PC-9 (cell line): ENCODE measurements around the gene PDE4D. TPM values are rescaled to one million over a fixed set of nuclear protein-coding genes. Genes with fewer than 3 reads are reported as not detected.

Experiments used
- BruUV-seq: library from RNA; stranded (reverse); fragments of 400-500 nt; replicated peaks from 2 replicates; lab custom pipeline; 2021; lab: Mats Ljungman, UMichigan
- CTCF ChIA-PET: fragments of 300-600 bp; sonication (Branson Sonifier 250); formaldehyde crosslinking; loops from one replicate; lab custom pipeline; 2022; ENCODE audit warnings: antibody characterized with exemption; lab: Charles Lee
- POLR2A ChIA-PET: fragments of 300-600 bp; sonication (Branson Sonifier 250); formaldehyde crosslinking; loops from one replicate; lab custom pipeline; 2022; ENCODE audit warnings: antibody characterized with exemption; ENCODE audit not compliant: unreplicated experiment; lab: Charles Lee
- DNase-seq, 2 experiments: peaks; one replicate each; pipeline versions ENCODE4 v3.0.0 to v3.0.0-alpha.2; 2015 to 2022; ENCODE audit warnings: mixed read lengths in 1 of 2
- H2AFZ ChIP-seq: fragments of 200-600 bp; sonication (generic); 2 replicates; pipeline ENCODE4 v1.8.1; 2017; ENCODE audit warnings: antibody characterized with exemption
- H3F3A ChIP-seq: fragments of 200-600 bp; sonication (generic); 2 replicates; pipeline ENCODE4 v1.8.1; 2017; ENCODE audit warnings: antibody characterized with exemption, mild to moderate bottlenecking, low read depth; ENCODE audit not compliant: insufficient read depth
- H3K27ac ChIP-seq: fragments of 200-600 bp; sonication (generic); 2 replicates; pipeline ENCODE4 v1.6.1; 2016; ENCODE audit warnings: mixed run types
- H3K27me3 ChIP-seq: fragments of 200-600 bp; sonication (generic); 2 replicates; pipeline ENCODE4 v1.6.1; 2016; ENCODE audit warnings: low read depth, mixed run types; ENCODE audit not compliant: insufficient read depth
- H3K36me3 ChIP-seq: fragments of 200-600 bp; sonication (generic); 2 replicates; pipeline ENCODE4 v1.6.1; 2016; ENCODE audit warnings: low read depth, mixed run types
- H3K4me1 ChIP-seq: fragments of 200-600 bp; sonication (generic); replicated peaks from 2 replicates; pipeline ENCODE4 v1.6.1; 2016; ENCODE audit warnings: mixed run types; ENCODE audit not compliant: insufficient read depth
- H3K4me2 ChIP-seq: fragments of 200-600 bp; sonication (generic); 2 replicates; pipeline ENCODE4 v1.6.1; 2017; ENCODE audit warnings: mixed run types
- H3K4me3 ChIP-seq: fragments of 200-600 bp; sonication (generic); 2 replicates; pipeline ENCODE4 v1.6.1; 2016; ENCODE audit warnings: mixed run types
- H3K79me2 ChIP-seq: fragments of 200-600 bp; sonication (generic); 2 replicates; pipeline ENCODE4 v1.6.1; 2017; ENCODE audit warnings: low read depth, mixed run types
- H3K9me2 ChIP-seq: fragments of 200-600 bp; sonication (generic); 2 replicates; pipeline ENCODE4 v1.8.1; 2017; ENCODE audit warnings: mild to moderate bottlenecking; ENCODE audit not compliant: insufficient read depth
- H3K9me3 ChIP-seq: fragments of 200-600 bp; sonication (generic); 2 replicates; pipeline ENCODE4 v1.8.1; 2016; ENCODE audit warnings: low read depth; ENCODE audit not compliant: insufficient read depth
- H4K20me1 ChIP-seq: fragments of 200-600 bp; sonication (generic); 2 replicates; pipeline ENCODE4 v1.8.1; 2017; ENCODE audit not compliant: insufficient read depth
- EZH2 ChIP-seq: fragments of 200-600 bp; sonication (generic); IDR thresholded peaks from 2 replicates; pipeline ENCODE4 v1.8.0; 2017; ENCODE audit warnings: antibody characterized with exemption, low read depth
- intact Hi-C: fragments of 100-400 bp; cut with micrococcal nuclease; formaldehyde crosslinking; loops from one replicate; pipeline ENCODE4 v1.10.0; 2022; ENCODE audit not compliant: unreplicated experiment
- total RNA-seq: library from RNA; stranded (reverse); gene quantifications from 2 replicates; pipeline ENCODE4 v1.2.3, GENCODE V29; 2021
- TF ChIP-seq, protein P1 (sequence below): fragments of 200-600 bp; sonication (generic); conservative IDR thresholded peaks from 2 replicates; pipeline ENCODE4 v1.6.1; 2017; ENCODE audit warnings: mixed run types, antibody characterized with exemption, mild to moderate bottlenecking, moderate library complexity

Gene PDE4D
- total RNA-seq, 1 experiment from 2014 or later: 9.8 TPM

DNA sequence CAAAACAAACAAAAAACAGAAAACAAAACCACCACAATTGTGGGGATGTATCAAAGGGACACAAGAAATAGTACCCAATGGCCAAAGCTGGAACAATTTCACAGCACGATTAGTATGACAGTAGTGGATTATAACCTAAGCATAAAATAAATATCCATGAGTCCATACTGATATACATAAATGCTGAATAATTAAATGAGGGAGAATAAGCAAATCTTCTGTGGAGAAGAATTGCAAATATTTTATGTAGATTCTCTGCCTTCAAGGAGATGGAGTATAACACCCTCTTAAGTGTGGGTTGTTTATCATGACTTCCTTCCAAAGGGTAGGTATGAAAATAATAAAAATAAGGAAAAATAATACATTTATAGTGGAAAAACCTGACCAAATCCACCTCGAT is 325.4 kb downstream of the PDE4D start:
- Histone ChIP-seq H3K4me3 (no peak overlapping the region), H3K36me3 (no peaks in the 10 kb centered on the region), H4K20me1 (no peaks in the 10 kb centered on the region), H3K27ac (no peak overlapping the region), H3K9me3 (peaks cover 8% of the 10 kb centered on the region; the same call in 1 of the 2 replicates), H3K4me1 (peaks cover 35% of the 10 kb centered on the region), H2AFZ (no peak overlapping the region), H3K9me2 (no peaks in the 10 kb centered on the region), H3K79me2 (no peaks in the 10 kb centered on the region), H3F3A (peaks cover 20% of the 10 kb centered on the region; the same call in 1 of the 2 replicates), H3K4me2 (no peak overlapping the region), H3K27me3 (no peaks in the 10 kb centered on the region)
- BruUV-seq: no TSS peak
- ChIA-PET CTCF (no interaction called here), POLR2A (no interaction called here)
- TF ChIP-seq EZH2: no peak
- TF ChIP-seq, protein P1, sequence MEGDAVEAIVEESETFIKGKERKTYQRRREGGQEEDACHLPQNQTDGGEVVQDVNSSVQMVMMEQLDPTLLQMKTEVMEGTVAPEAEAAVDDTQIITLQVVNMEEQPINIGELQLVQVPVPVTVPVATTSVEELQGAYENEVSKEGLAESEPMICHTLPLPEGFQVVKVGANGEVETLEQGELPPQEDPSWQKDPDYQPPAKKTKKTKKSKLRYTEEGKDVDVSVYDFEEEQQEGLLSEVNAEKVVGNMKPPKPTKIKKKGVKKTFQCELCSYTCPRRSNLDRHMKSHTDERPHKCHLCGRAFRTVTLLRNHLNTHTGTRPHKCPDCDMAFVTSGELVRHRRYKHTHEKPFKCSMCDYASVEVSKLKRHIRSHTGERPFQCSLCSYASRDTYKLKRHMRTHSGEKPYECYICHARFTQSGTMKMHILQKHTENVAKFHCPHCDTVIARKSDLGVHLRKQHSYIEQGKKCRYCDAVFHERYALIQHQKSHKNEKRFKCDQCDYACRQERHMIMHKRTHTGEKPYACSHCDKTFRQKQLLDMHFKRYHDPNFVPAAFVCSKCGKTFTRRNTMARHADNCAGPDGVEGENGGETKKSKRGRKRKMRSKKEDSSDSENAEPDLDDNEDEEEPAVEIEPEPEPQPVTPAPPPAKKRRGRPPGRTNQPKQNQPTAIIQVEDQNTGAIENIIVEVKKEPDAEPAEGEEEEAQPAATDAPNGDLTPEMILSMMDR: no peak
- no peak for DNase-seq
- intact Hi-C loops: no loop called here

GRCh38 chr5:59565551-59565950 is 328.0 kb downstream of the PDE4D start:
- no peak for DNase-seq
- POLR2A ChIA-PET: no interaction called here
- H3K4me2 ChIP-seq: no peak overlapping the region
- H4K20me1 ChIP-seq: no peaks in the 10 kb centered on the region
- intact Hi-C loops: no loop called here
- no peaks in the 10 kb centered on the region for H3K27me3 ChIP-seq
- H3K79me2 ChIP-seq: no peaks in the 10 kb centered on the region
- H3K9me3 ChIP-seq: peaks cover 8% of the 10 kb centered on the region; the same call in 1 of the 2 replicates
- H3K9me2 ChIP-seq: no peaks in the 10 kb centered on the region
- H3K36me3 ChIP-seq: 0 out of 2 replicates have a peak, but pooled peaks cover 7% of the 10 kb centered on the region
- H2AFZ ChIP-seq: no peak overlapping the region
- H3K4me3 ChIP-seq: no peak overlapping the region
- no TSS peak for BruUV-seq
- H3K4me1 ChIP-seq: peaks cover 56% of the 10 kb centered on the region
- no peak for TF ChIP-seq EZH2
- TF ChIP-seq, protein P1: no peak
- peaks cover 38% of the 10 kb centered on the region for H3F3A ChIP-seq
- H3K27ac ChIP-seq: no peak overlapping the region
- CTCF ChIA-PET: no interaction called here

GRCh38 chr5:59564895-59565294 is 328.6 kb downstream of the PDE4D start:
- H3K27ac ChIP-seq: no peak overlapping the region
- H3K4me3 ChIP-seq: no peak overlapping the region
- peaks cover 14% of the 10 kb centered on the region for H3K9me3 ChIP-seq
- 0 out of 2 replicates have a peak, but pooled peaks cover 7% of the 10 kb centered on the region for H3K36me3 ChIP-seq
- intact Hi-C loops: no loop called here
- TF ChIP-seq EZH2: no peak
- TF ChIP-seq, protein P1: no peak
- BruUV-seq: no TSS peak
- no peak overlapping the region for H2AFZ ChIP-seq
- no peaks in the 10 kb centered on the region for H3K79me2 ChIP-seq
- peaks cover 56% of the 10 kb centered on the region for H3K4me1 ChIP-seq
- ChIA-PET CTCF (no interaction called here), POLR2A (no interaction called here)
- H4K20me1 ChIP-seq: no peaks in the 10 kb centered on the region
- no peaks in the 10 kb centered on the region for H3K27me3 ChIP-seq
- peaks cover 36% of the 10 kb centered on the region for H3F3A ChIP-seq
- no peaks in the 10 kb centered on the region for H3K9me2 ChIP-seq
- peak overlapping the region; percentile 58; the same call in 1 of the 2 replicates for H3K4me2 ChIP-seq
- DNase-seq: no peak
